HepG2 (cell line): ENCODE results near the gene CBFA2T2. TPM values are rescaled to one million over a fixed set of nuclear protein-coding genes. Genes with fewer than 3 reads are reported as not detected.

Experiments used
- AFF4 ChIP-seq: sonication (generic); formaldehyde crosslinking; IDR thresholded peaks from 2 replicates; pipeline ENCODE4 v1.4.0; 2020; ENCODE audit warnings: missing genetic modification reagents
- CREB3 ChIP-seq: sonication (generic); formaldehyde crosslinking; IDR thresholded peaks from 2 replicates; pipeline ENCODE4 v1.5.0; 2020; ENCODE audit warnings: missing genetic modification reagents
- FOXA3 ChIP-seq: IDR thresholded peaks from 2 replicates; pipeline ENCODE4 v1.6.1; 2016; ENCODE audit warnings: missing genetic modification reagents, missing compliant biosample characterization
- FOXK1 ChIP-seq: sonication (generic); formaldehyde crosslinking; IDR thresholded peaks from 2 replicates; pipeline ENCODE4 v1.4.0; 2020; ENCODE audit warnings: low read depth, missing genetic modification reagents, borderline replicate concordance
- HDAC2 ChIP-seq: sonication (generic); formaldehyde crosslinking; IDR thresholded peaks from 2 replicates; pipeline ENCODE4 v1.4.0; 2020; ENCODE audit warnings: missing genetic modification reagents
- HNF4G ChIP-seq, 2 experiments: sonication (generic) in 1 of 2; formaldehyde crosslinking in 1 of 2; IDR thresholded peaks; 2 replicates each; pipeline versions ENCODE4 v1.4.0 to v1.6.1; 2011 to 2020; ENCODE audit warnings: borderline replicate concordance in 2 of 2, low read depth in 2 of 2, mild to moderate bottlenecking in 2 of 2, low read length in 1 of 2, missing genetic modification reagents in 1 of 2, moderate library complexity in 1 of 2
- MXD4 ChIP-seq: IDR thresholded peaks from 2 replicates; pipeline ENCODE4 v1.6.1; 2016; ENCODE audit warnings: mild to moderate bottlenecking, missing biosample characterization, missing genetic modification reagents
- SAP130 ChIP-seq: IDR thresholded peaks from 2 replicates; pipeline ENCODE4 v1.6.1; 2016; ENCODE audit warnings: low read depth
- SIX1 ChIP-seq: sonication (generic); formaldehyde crosslinking; IDR thresholded peaks from 2 replicates; pipeline ENCODE4 v1.4.0; 2020; ENCODE audit warnings: missing genetic modification reagents, borderline replicate concordance
- SOX13 ChIP-seq, 3 experiments: fragments of 450-650 bp in 1 of 3; sonication (generic) in 1 of 3; formaldehyde crosslinking in 1 of 3; IDR thresholded peaks in 2 of 3; conservative IDR thresholded peaks in 1 of 3; 2 replicates each; pipeline versions ENCODE4 v1.5.0 to v1.6.1; 2016 to 2020; ENCODE audit warnings: antibody characterized with exemption in 1 of 3, mild to moderate bottlenecking in 1 of 3, missing compliant biosample characterization in 1 of 3, missing genetic modification reagents in 1 of 3, moderate library complexity in 1 of 3
- SOX6 ChIP-seq, 2 experiments: fragments of 450-650 bp in 1 of 2; sonication (generic) in 1 of 2; formaldehyde crosslinking in 1 of 2; IDR thresholded peaks; 2 replicates each; pipeline versions ENCODE4 v1.4.0 to v1.6.1; 2017 to 2020; ENCODE audit warnings: antibody characterized with exemption in 1 of 2, mild to moderate bottlenecking in 1 of 2, missing genetic modification reagents in 1 of 2
- ZKSCAN8 ChIP-seq: IDR thresholded peaks from 2 replicates; pipeline ENCODE4 v1.6.1; 2016; ENCODE audit warnings: borderline replicate concordance, missing genetic modification reagents, missing compliant biosample characterization
- ZNF274 ChIP-seq: sonication (generic); formaldehyde crosslinking; IDR thresholded peaks from 2 replicates; pipeline ENCODE4 v1.5.1; 2020; ENCODE audit warnings: mild to moderate bottlenecking, missing genetic modification reagents
- ZNF317 ChIP-seq: sonication (generic); formaldehyde crosslinking; IDR thresholded peaks from 2 replicates; pipeline ENCODE4 v1.5.0; 2020; ENCODE audit warnings: mild to moderate bottlenecking, missing genetic modification reagents
- ZNF34 ChIP-seq: sonication (generic); formaldehyde crosslinking; IDR thresholded peaks from 2 replicates; pipeline ENCODE4 v1.4.0; 2020; ENCODE audit warnings: mild to moderate bottlenecking, missing genetic modification reagents, borderline replicate concordance
- ZNF614 ChIP-seq: IDR thresholded peaks from 2 replicates; pipeline ENCODE4 v1.6.1; 2018; ENCODE audit warnings: missing biosample characterization, missing genetic modification reagents, inconsistent platforms, borderline replicate concordance
- polyA plus RNA-seq, 8 experiments: library from polyadenylated mRNA; depleted of rRNA in 3 of 8; stranded (reverse) in 7 of 8; unstranded in 1 of 8; fragments of >200 nt; fragmentation: Illumina TruSeq in 4 of 8; extraction: Trizol in 4 of 8; gene quantifications; 2 replicates each; pipeline versions ENCODE4 v1.2.1 to v1.2.3, GENCODE V29; 2011 to 2016; ENCODE audit warnings: low read depth in 4 of 8, missing spikeins in 1 of 8, mixed read lengths in 1 of 8; ENCODE audit not compliant: insufficient read depth in 1 of 8
- total RNA-seq, 5 experiments: library from RNA; depleted of rRNA; stranded (reverse); fragments of >200 nt; fragmentation: Illumina TruSeq; extraction: Trizol; gene quantifications; 2 replicates each; pipeline ENCODE4 v1.2.3, GENCODE V29; 2016; ENCODE audit warnings: low read depth in 1 of 5
- TF ChIP-seq, protein P1 (sequence below): sonication (generic); formaldehyde crosslinking; IDR thresholded peaks from 2 replicates; pipeline ENCODE4 v1.4.0; 2020; ENCODE audit warnings: mild to moderate bottlenecking, missing genetic modification reagents

Gene CBFA2T2
- total and polyA plus RNA-seq, 2 of the 13 experiments (the other 11 are each of a cell fraction or from before 2014, with no cell fraction given) = 6.3 to 21.2 TPM

- TF ChIP-seq, protein P1, sequence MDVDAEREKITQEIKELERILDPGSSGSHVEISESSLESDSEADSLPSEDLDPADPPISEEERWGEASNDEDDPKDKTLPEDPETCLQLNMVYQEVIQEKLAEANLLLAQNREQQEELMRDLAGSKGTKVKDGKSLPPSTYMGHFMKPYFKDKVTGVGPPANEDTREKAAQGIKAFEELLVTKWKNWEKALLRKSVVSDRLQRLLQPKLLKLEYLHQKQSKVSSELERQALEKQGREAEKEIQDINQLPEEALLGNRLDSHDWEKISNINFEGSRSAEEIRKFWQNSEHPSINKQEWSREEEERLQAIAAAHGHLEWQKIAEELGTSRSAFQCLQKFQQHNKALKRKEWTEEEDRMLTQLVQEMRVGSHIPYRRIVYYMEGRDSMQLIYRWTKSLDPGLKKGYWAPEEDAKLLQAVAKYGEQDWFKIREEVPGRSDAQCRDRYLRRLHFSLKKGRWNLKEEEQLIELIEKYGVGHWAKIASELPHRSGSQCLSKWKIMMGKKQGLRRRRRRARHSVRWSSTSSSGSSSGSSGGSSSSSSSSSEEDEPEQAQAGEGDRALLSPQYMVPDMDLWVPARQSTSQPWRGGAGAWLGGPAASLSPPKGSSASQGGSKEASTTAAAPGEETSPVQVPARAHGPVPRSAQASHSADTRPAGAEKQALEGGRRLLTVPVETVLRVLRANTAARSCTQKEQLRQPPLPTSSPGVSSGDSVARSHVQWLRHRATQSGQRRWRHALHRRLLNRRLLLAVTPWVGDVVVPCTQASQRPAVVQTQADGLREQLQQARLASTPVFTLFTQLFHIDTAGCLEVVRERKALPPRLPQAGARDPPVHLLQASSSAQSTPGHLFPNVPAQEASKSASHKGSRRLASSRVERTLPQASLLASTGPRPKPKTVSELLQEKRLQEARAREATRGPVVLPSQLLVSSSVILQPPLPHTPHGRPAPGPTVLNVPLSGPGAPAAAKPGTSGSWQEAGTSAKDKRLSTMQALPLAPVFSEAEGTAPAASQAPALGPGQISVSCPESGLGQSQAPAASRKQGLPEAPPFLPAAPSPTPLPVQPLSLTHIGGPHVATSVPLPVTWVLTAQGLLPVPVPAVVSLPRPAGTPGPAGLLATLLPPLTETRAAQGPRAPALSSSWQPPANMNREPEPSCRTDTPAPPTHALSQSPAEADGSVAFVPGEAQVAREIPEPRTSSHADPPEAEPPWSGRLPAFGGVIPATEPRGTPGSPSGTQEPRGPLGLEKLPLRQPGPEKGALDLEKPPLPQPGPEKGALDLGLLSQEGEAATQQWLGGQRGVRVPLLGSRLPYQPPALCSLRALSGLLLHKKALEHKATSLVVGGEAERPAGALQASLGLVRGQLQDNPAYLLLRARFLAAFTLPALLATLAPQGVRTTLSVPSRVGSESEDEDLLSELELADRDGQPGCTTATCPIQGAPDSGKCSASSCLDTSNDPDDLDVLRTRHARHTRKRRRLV = peak; percentile 22; the same call in 1 of the 2 replicates
- peak; percentile 76 for TF ChIP-seq ZNF317 (CRISPR knock-in tag)
- no peak for TF ChIP-seq ZNF274 (CRISPR knock-in tag)
- TF ChIP-seq HNF4G (IDR thresholded peaks at IDR 0.05; ENCODE audit: borderline replicate concordance, low read depth, low read length) = peak; percentile 44; the same call in 1 of the 2 replicates
- TF ChIP-seq HNF4G (CRISPR knock-in tag; IDR thresholded peaks at IDR 0.05; ENCODE audit: borderline replicate concordance, low read depth) = no peak
- peak; percentile 69; the same call in 1 of the 2 replicates for TF ChIP-seq FOXK1 (CRISPR knock-in tag)
- TF ChIP-seq AFF4 = no peak
- no peak for TF ChIP-seq ZNF34 (CRISPR knock-in tag)
- TF ChIP-seq FOXA3 (CRISPR knock-in tag) = peak; percentile 82
- TF ChIP-seq ZNF614 (CRISPR knock-in tag) = 0 out of 2 replicates have a peak, but pooled peaks have one; percentile 36
- TF ChIP-seq MXD4 = 0 out of 2 replicates have a peak, but pooled peaks have one; percentile 23
- peak; percentile 86 for TF ChIP-seq SAP130 (CRISPR knock-in tag)
- TF ChIP-seq CREB3 (CRISPR knock-in tag) = no peak
- no peak for TF ChIP-seq SOX13 (IDR thresholded peaks at IDR 0.05)
- peak in 1 of 2 experiments; percentile 82; a peak in 2 of 4 replicates for TF ChIP-seq SOX13 (CRISPR knock-in tag; conservative IDR thresholded peaks at IDR 0.05 in 1 of 2, IDR thresholded peaks at IDR 0.05 in 1 of 2)
- peak; percentile 80; the same call in 1 of the 2 replicates for TF ChIP-seq SIX1 (CRISPR knock-in tag)
- TF ChIP-seq ZKSCAN8 (CRISPR knock-in tag) = peak; percentile 47; the same call in 1 of the 2 replicates
- no peak for TF ChIP-seq SOX6 (IDR thresholded peaks at IDR 0.05)
- peak; percentile 66; the same call in 1 of the 2 replicates for TF ChIP-seq SOX6 (CRISPR knock-in tag; IDR thresholded peaks at IDR 0.05)
- peak; percentile 69 for TF ChIP-seq HDAC2 (CRISPR knock-in tag)
These were observed 47.7 kb downstream of the CBFA2T2 start (continued) for GRCh38 chr20:33537608-33538007.
